DND-41 (cell line): ENCODE results near the gene GNRH2.

Source experiments
- ATAC-seq: fragments of 200-7000 bp; cut with Tn5 transposase; 3 replicates; pipeline ENCODE4 v1.9.1; 2021; ENCODE audit warnings: low read depth; ENCODE audit not compliant: insufficient read depth
- DNase-seq: peaks from one replicate; pipeline ENCODE4 v3.0.0-alpha.2; 2020
- H2AFZ ChIP-seq: 2 replicates; pipeline ENCODE4 v1.6.0; 2012; ENCODE audit warnings: low read depth, low read length
- H3K27ac ChIP-seq: 2 replicates; pipeline ENCODE4 v1.5.1; 2012; ENCODE audit warnings: low read length, inconsistent platforms
- H3K27me3 ChIP-seq: fragments of 200-600 bp; sonication (generic); 2 replicates; pipeline ENCODE4 v1.6.0; 2012; ENCODE audit warnings: low read length, mild to moderate bottlenecking, inconsistent platforms; ENCODE audit not compliant: insufficient read depth, poor library complexity
- H3K36me3 ChIP-seq: 2 replicates; pipeline ENCODE4 v1.5.1; 2012; ENCODE audit warnings: low read length, inconsistent platforms; ENCODE audit not compliant: insufficient read depth
- H3K4me1 ChIP-seq: 2 replicates; pipeline ENCODE4 v1.5.1; 2012; ENCODE audit warnings: mild to moderate bottlenecking, low read length; ENCODE audit not compliant: insufficient read depth
- H3K4me2 ChIP-seq: 2 replicates; pipeline ENCODE4 v1.6.0; 2012; ENCODE audit warnings: mild to moderate bottlenecking, moderate library complexity, low read length, inconsistent platforms; ENCODE audit not compliant: insufficient read depth
- H3K4me3 ChIP-seq, 2 experiments: fragments of 200-600 bp in 1 of 2; shearing (Covaris generic) in 1 of 2; 2 replicates each; pipeline ENCODE4 v1.5.1; 2012 to 2016; ENCODE audit warnings: inconsistent platforms in 2 of 2, low read length in 2 of 2, mild to moderate bottlenecking in 2 of 2, low read depth in 1 of 2, moderate library complexity in 1 of 2
- H3K79me2 ChIP-seq: 2 replicates; pipeline ENCODE4 v1.6.0; 2012; ENCODE audit warnings: low read length, inconsistent platforms; ENCODE audit not compliant: insufficient read depth
- H3K9ac ChIP-seq: 2 replicates; pipeline ENCODE4 v1.6.0; 2012; ENCODE audit warnings: low read depth, mild to moderate bottlenecking, inconsistent platforms, low read length, moderate library complexity
- H3K9me3 ChIP-seq: 2 replicates; pipeline ENCODE4 v1.5.1; 2012; ENCODE audit warnings: low read length, moderate library complexity, mild to moderate bottlenecking, inconsistent platforms; ENCODE audit not compliant: insufficient read depth, severe bottlenecking
- H4K20me1 ChIP-seq: 2 replicates; pipeline ENCODE4 v1.6.0; 2012; ENCODE audit warnings: low read length; ENCODE audit not compliant: insufficient read depth
- EZH2 ChIP-seq: IDR thresholded peaks from 3 replicates; pipeline ENCODE4 v1.6.1; 2012; ENCODE audit warnings: borderline replicate concordance, low read depth, mild to moderate bottlenecking, moderate library complexity, low read length, inconsistent platforms; ENCODE audit not compliant: severe bottlenecking
- TF ChIP-seq, protein P1 (sequence below): IDR thresholded peaks from 2 replicates; pipeline ENCODE4 v1.5.1; 2012; ENCODE audit warnings: borderline replicate concordance, low read length, moderate library complexity, mild to moderate bottlenecking; ENCODE audit not compliant: poor library complexity, severe bottlenecking; ENCODE audit errors: extremely low read depth

The GNRH2 gene

DNA sequence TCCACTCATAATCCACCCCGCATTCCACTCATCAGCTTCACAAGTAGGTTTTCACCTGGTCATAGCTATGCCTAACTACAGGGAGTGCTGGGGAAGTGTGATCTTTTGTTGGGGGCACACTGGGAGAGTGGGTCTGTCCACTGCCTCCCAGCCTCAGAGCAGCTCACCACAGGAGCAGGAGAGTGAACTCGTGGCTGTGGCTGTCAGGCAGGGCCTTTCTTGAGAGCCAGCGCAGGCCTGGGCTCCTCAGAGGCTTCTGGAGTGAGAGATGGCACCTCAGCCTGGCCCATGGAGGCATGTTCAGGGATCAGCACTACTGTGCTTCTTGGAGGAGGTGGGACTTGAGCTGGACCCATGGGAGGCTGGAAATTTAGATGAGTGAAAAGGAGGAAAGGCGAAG, 4.0 kb upstream of the GNRH2 start:
- ATAC-seq = no peak
- H3K4me2 ChIP-seq = no peak overlapping the region
- TF ChIP-seq EZH2 = no peak
- TF ChIP-seq, protein P1, sequence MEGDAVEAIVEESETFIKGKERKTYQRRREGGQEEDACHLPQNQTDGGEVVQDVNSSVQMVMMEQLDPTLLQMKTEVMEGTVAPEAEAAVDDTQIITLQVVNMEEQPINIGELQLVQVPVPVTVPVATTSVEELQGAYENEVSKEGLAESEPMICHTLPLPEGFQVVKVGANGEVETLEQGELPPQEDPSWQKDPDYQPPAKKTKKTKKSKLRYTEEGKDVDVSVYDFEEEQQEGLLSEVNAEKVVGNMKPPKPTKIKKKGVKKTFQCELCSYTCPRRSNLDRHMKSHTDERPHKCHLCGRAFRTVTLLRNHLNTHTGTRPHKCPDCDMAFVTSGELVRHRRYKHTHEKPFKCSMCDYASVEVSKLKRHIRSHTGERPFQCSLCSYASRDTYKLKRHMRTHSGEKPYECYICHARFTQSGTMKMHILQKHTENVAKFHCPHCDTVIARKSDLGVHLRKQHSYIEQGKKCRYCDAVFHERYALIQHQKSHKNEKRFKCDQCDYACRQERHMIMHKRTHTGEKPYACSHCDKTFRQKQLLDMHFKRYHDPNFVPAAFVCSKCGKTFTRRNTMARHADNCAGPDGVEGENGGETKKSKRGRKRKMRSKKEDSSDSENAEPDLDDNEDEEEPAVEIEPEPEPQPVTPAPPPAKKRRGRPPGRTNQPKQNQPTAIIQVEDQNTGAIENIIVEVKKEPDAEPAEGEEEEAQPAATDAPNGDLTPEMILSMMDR = no peak
- no peak for DNase-seq
- no peak overlapping the region for H3K4me3 ChIP-seq
- no peak overlapping the region for H2AFZ ChIP-seq
- H4K20me1 ChIP-seq = no peaks in the 10 kb centered on the region
- H3K79me2 ChIP-seq = no peaks in the 10 kb centered on the region
- no peak overlapping the region for H3K9ac ChIP-seq
- no peak overlapping the region for H3K27ac ChIP-seq
- H3K27me3 ChIP-seq = no peaks in the 10 kb centered on the region
- no peaks in the 10 kb centered on the region for H3K9me3 ChIP-seq
- H3K4me1 ChIP-seq = 0 out of 2 replicates have a peak, but pooled peaks cover under 1% of the 10 kb centered on the region
- H3K36me3 ChIP-seq = peaks cover 64% of the 10 kb centered on the region

DNA sequence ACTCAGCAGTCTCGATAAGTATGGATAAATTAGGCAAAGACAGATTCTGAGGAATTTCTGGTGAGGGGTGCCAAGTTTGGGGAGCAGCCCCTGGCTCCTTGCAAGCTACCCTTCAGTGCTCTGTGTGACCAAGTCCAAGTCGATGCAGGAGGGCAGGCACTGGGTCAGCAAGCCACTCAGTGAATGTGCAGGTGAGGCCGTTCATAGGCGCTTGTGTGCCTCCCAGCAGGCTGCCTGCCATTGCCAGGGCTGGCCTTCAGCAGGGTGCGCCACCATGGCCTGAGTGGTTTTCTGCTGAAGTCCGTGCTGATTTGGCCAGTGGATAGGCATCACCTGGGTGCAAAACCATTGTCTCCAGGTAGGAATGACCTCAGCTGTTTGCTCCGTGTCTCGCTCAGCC, 3.3 kb upstream of the GNRH2 start:
- peaks cover 6% of the 10 kb centered on the region for H3K4me1 ChIP-seq
- no peak for TF ChIP-seq EZH2
- TF ChIP-seq, protein P1 = no peak
- no peak overlapping the region for H3K27ac ChIP-seq
- DNase-seq (no peak), ATAC-seq (no peak)
- no peaks in the 10 kb centered on the region for H3K79me2 ChIP-seq
- H3K9ac ChIP-seq = no peak overlapping the region
- no peaks in the 10 kb centered on the region for H3K27me3 ChIP-seq
- H3K4me2 ChIP-seq = no peak overlapping the region
- H4K20me1 ChIP-seq = no peaks in the 10 kb centered on the region
- H2AFZ ChIP-seq = no peak overlapping the region
- H3K4me3 ChIP-seq = no peak overlapping the region
- H3K36me3 ChIP-seq = peaks cover 58% of the 10 kb centered on the region
- no peaks in the 10 kb centered on the region for H3K9me3 ChIP-seq

DNA sequence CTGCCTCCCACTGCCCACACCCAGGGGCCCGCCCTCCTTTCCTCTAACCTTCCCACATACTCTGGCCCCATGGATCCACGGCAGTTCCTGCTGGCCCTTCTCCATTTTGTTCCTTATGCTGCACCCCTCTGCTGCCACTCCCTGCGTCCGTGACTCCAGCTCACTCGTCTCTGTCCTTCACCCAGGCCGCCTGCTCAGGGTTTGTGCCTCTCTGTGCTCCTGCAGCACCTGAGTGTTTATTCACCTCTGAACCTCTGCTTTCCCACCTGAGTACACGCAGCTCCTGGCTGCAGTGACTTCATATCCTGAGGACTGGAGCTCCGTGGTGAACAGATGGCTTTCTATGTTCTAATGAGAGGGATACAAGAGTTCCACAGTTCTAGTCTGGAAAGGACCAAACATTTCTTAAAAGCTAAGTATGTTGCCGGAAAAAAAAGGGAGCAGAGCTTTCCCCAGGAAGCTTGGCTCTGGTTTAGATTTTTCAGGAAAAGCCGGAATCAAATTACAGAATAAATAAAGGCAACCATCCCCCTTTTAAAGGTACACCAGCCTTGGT, 1.5 kb upstream of the GNRH2 start:
- H3K36me3 ChIP-seq = peaks cover 48% of the 10 kb centered on the region
- no peak overlapping the region for H3K27ac ChIP-seq
- DNase-seq (no peak), ATAC-seq (no peak)
- H3K27me3 ChIP-seq = no peaks in the 10 kb centered on the region
- H3K4me3 ChIP-seq = no peak overlapping the region
- no peak overlapping the region for H3K4me2 ChIP-seq
- H4K20me1 ChIP-seq = peaks cover 2% of the 10 kb centered on the region; the same call in 1 of the 2 replicates
- H2AFZ ChIP-seq = no peak overlapping the region
- H3K79me2 ChIP-seq = peaks cover 11% of the 10 kb centered on the region
- H3K4me1 ChIP-seq = peaks cover 17% of the 10 kb centered on the region
- no peak for TF ChIP-seq EZH2
- TF ChIP-seq, protein P1 = no peak
- H3K9ac ChIP-seq = no peak overlapping the region
- no peaks in the 10 kb centered on the region for H3K9me3 ChIP-seq
